Endothelial cell of umbilical vein (primary cell): ENCODE measurements around the gene ABCC10. TPM values are rescaled to one million over a fixed set of nuclear protein-coding genes. Genes with fewer than 3 reads are reported as not detected.
"Not testable (repeated sequence)": the region's sequence is repeated elsewhere in the genome, so short reads cannot be mapped to it uniquely, and the experiment has no call there.

Experiments used
- BruUV-seq: library from RNA; stranded (reverse); fragments of 400-500 nt; replicated peaks from 2 replicates; lab custom pipeline; 2021; lab: Mats Ljungman, UMichigan
- CTCF ChIA-PET: fragments of 300-600, 350-600 bp; sonication (Branson Sonifier 250); formaldehyde crosslinking; loops from one replicate; lab custom pipeline; 2021; ENCODE audit warnings: antibody characterized with exemption, inconsistent platforms; lab: Charles Lee
- POLR2A ChIA-PET: fragments of 300-600, 350-600 bp; sonication (Branson Sonifier 250); formaldehyde crosslinking; loops from one replicate; lab custom pipeline; 2021; ENCODE audit warnings: antibody characterized with exemption, inconsistent platforms; lab: Charles Lee
- DNase-seq: peaks from one replicate; pipeline ENCODE4 v3.0.0-alpha.2; 2011; ENCODE audit warnings: low read depth, low spot score
- FAIRE-seq: peaks from 2 replicates; lab custom pipeline; 2011; peaks lifted over from hg19 to GRCh38; lab: Jason Lieb, UNC
- H2AFZ ChIP-seq: 2 replicates; pipeline ENCODE4 v1.6.0; 2012; ENCODE audit warnings: low read depth, low read length, control low read depth, inconsistent platforms
- H3K27ac ChIP-seq: 2 replicates; pipeline ENCODE4 v1.5.1; 2011; ENCODE audit warnings: low read depth, mild to moderate bottlenecking, control low read depth, low read length, moderate library complexity; ENCODE audit not compliant: insufficient read depth
- H3K27me3 ChIP-seq, 2 experiments: 2 replicates each; pipeline versions ENCODE4 v1.6.0 to v1.6.1; 2011; ENCODE audit warnings: low read length in 2 of 2, mixed read lengths in 1 of 2; ENCODE audit not compliant: control insufficient read depth in 2 of 2, insufficient read depth in 2 of 2
- H3K36me3 ChIP-seq, 2 experiments: 2 replicates in 1 of 2; 3 replicates in 1 of 2; pipeline ENCODE4 v1.5.1; 2011; ENCODE audit warnings: low read length in 2 of 2, mild to moderate bottlenecking in 1 of 2, moderate library complexity in 1 of 2; ENCODE audit not compliant: control insufficient read depth in 2 of 2, insufficient read depth in 2 of 2; ENCODE audit errors: extremely low read depth in 1 of 2
- H3K4me1 ChIP-seq: 3 replicates; pipeline ENCODE4 v1.5.1; 2011; ENCODE audit warnings: mild to moderate bottlenecking, low read length; ENCODE audit not compliant: control insufficient read depth, insufficient read depth; ENCODE audit errors: extremely low read depth
- H3K4me2 ChIP-seq: 2 replicates; pipeline ENCODE4 v1.6.1; 2011; ENCODE audit warnings: low read length, control low read depth, mixed read lengths; ENCODE audit not compliant: insufficient read depth
- H3K4me3 ChIP-seq, 3 experiments: fragments of 200-600 bp in 1 of 3; sonication (generic), shearing (Covaris generic) in 1 of 3; replicated peaks in 1 of 3; 2 replicates each; pipeline ENCODE4 v1.5.1; 2011 to 2016; ENCODE audit warnings: control low read depth in 3 of 3, low read length in 3 of 3, mild to moderate bottlenecking in 2 of 3, inconsistent platforms in 1 of 3, low read depth in 1 of 3, moderate library complexity in 1 of 3; ENCODE audit not compliant: insufficient read depth in 1 of 3
- H3K79me2 ChIP-seq: 2 replicates; pipeline ENCODE4 v1.6.0; 2012; ENCODE audit warnings: low read length, inconsistent platforms; ENCODE audit not compliant: control insufficient read depth, insufficient read depth
- H3K9ac ChIP-seq: replicated peaks from 2 replicates; pipeline ENCODE3; 2011; ENCODE audit warnings: low read length, control low read depth; ENCODE audit not compliant: insufficient read depth; ENCODE audit errors: extremely low read depth
- H3K9me1 ChIP-seq: replicated peaks from 3 replicates; pipeline ENCODE4 v1.6.0; 2011; ENCODE audit warnings: mild to moderate bottlenecking, low read length; ENCODE audit not compliant: control insufficient read depth, insufficient read depth; ENCODE audit errors: extremely low read depth
- H3K9me3 ChIP-seq: replicated peaks from 2 replicates; pipeline ENCODE4 v1.5.1; 2012; ENCODE audit warnings: low read length, inconsistent platforms; ENCODE audit not compliant: control insufficient read depth, insufficient read depth
- H4K20me1 ChIP-seq: replicated peaks from 2 replicates; pipeline ENCODE3; 2011; ENCODE audit warnings: mild to moderate bottlenecking, low read length; ENCODE audit not compliant: control insufficient read depth, insufficient read depth; ENCODE audit errors: extremely low read depth
- EZH2 ChIP-seq: IDR thresholded peaks from 2 replicates; pipeline ENCODE4 v1.6.1; 2012; ENCODE audit warnings: borderline replicate concordance, low read depth, mild to moderate bottlenecking, moderate library complexity, low read length, inconsistent platforms; ENCODE audit not compliant: severe bottlenecking
- FOS ChIP-seq: IDR thresholded peaks from 2 replicates; pipeline ENCODE4 v1.6.1; 2011; ENCODE audit warnings: mild to moderate bottlenecking, low read length, moderate library complexity, borderline replicate concordance; ENCODE audit not compliant: insufficient read depth
- GATA2 ChIP-seq: IDR thresholded peaks from 2 replicates; pipeline ENCODE4 v1.7.0; 2011; ENCODE audit warnings: low read depth, mild to moderate bottlenecking, moderate library complexity, mixed read lengths, low read length; ENCODE audit not compliant: insufficient read length, insufficient read depth
- JUN ChIP-seq: IDR thresholded peaks from 2 replicates; pipeline ENCODE4 v1.6.1; 2011; ENCODE audit warnings: borderline replicate concordance, low read depth; ENCODE audit not compliant: insufficient read length, insufficient read depth
- MAX ChIP-seq: IDR thresholded peaks from 2 replicates; pipeline ENCODE4 v1.6.1; 2011; ENCODE audit not compliant: insufficient read depth, insufficient read length
- MYC ChIP-seq: IDR thresholded peaks from one replicate; pipeline ENCODE4 v1.6.1; 2011; ENCODE audit warnings: mild to moderate bottlenecking, low read depth, low read length
- POLR2A ChIP-seq: IDR thresholded peaks from 2 replicates; pipeline ENCODE4 v1.6.1; 2012; ENCODE audit warnings: low read depth, mild to moderate bottlenecking, control low read depth, low read length
- POLR2AphosphoS5 ChIP-seq: IDR thresholded peaks from 2 replicates; pipeline ENCODE4 v1.6.1; 2012; ENCODE audit warnings: low read depth, mild to moderate bottlenecking, control low read depth, low read length, moderate library complexity; ENCODE audit not compliant: insufficient read depth
- dilution Hi-C: fragments of 300-500 bp; cut with MboI; formaldehyde crosslinking; loops from one replicate; pipeline ENCODE4 v1.15.0; 2019; ENCODE audit warnings: low sequenced_read_pairs; ENCODE audit not compliant: extremely low pct_ligation_motif_present
- intact Hi-C: fragments of 100-400 bp; cut with micrococcal nuclease; formaldehyde crosslinking; loops from one replicate; pipeline ENCODE4 v1.10.0; 2022
- polyA plus RNA-seq, 4 experiments: library from polyadenylated mRNA; depleted of rRNA in 3 of 4; stranded (reverse) in 3 of 4; unstranded in 1 of 4; fragments of >200 nt; gene quantifications; 2 replicates each; pipeline versions ENCODE4 v1.2.1 to v1.2.3, GENCODE V29; 2011 to 2012; ENCODE audit warnings: missing spikeins in 1 of 4
- total RNA-seq: library from RNA; stranded (reverse); gene quantifications from 2 replicates; pipeline ENCODE4 v1.2.3, GENCODE V29; 2021
- TF ChIP-seq, protein P1 (sequence below), 2 donors: IDR thresholded peaks; 1 replicate in 1 of 2; 2 replicates in 1 of 2; pipeline ENCODE4 v1.5.1; 2011; ENCODE audit warnings: low read length in 2 of 2, mild to moderate bottlenecking in 2 of 2, moderate library complexity in 2 of 2, control low read depth in 1 of 2, inconsistent platforms in 1 of 2, low read depth in 1 of 2; ENCODE audit not compliant: insufficient read depth in 1 of 2; ENCODE audit errors: extremely low read depth in 1 of 2

The ABCC10 gene
- total and polyA plus RNA-seq, 2 donors (not counting 3 experiments of a cell fraction or from before 2014, with no cell fraction given), result 29.2 to 37.9 TPM

DNA sequence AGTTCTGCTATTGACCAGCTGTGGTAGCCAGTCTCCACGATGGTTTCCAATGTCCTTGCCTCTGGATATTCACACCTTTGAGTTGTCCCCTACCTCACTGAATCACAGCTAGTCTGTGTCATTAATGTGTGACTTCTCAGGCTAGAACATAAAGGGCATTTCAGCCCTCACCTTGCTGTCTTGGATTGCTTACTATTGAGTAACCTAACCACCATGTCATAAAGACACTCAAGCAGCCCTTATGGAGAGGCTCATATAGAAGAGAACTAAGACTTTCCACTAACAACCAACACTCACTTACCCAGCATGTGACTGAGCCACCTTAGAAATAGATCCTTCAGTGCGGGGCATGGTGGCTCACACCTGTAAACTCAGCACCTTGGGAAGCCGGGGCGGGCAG, 19.1 kb upstream of the ABCC10 start:
- dilution Hi-C loops (no loop called here), intact Hi-C loops (no loop called here)
- DNase-seq (no peak), FAIRE-seq (no peak)
- Histone ChIP-seq H3K27me3 (peaks cover 5 to 12% of the 10 kb centered on the region in 2 experiments), H3K9ac (no peak overlapping the region), H3K4me2 (no peak overlapping the region), H3K9me1 (no peaks in the 10 kb centered on the region), H3K79me2 (no peaks in the 10 kb centered on the region), H4K20me1 (no peaks in the 10 kb centered on the region), H3K36me3 (no peaks in the 10 kb centered on the region), H3K9me3 (no peaks in the 10 kb centered on the region), H3K4me3 (no peak overlapping the region), H3K27ac (no peak overlapping the region), H2AFZ (no peak overlapping the region), H3K4me1 (no peaks in the 10 kb centered on the region)
- TF ChIP-seq EZH2 (no peak), JUN (no peak), MYC (no peak), MAX (no peak), POLR2AphosphoS5 (no peak), GATA2 (no peak), FOS (no peak), POLR2A (no peak)
- TF ChIP-seq, protein P1, sequence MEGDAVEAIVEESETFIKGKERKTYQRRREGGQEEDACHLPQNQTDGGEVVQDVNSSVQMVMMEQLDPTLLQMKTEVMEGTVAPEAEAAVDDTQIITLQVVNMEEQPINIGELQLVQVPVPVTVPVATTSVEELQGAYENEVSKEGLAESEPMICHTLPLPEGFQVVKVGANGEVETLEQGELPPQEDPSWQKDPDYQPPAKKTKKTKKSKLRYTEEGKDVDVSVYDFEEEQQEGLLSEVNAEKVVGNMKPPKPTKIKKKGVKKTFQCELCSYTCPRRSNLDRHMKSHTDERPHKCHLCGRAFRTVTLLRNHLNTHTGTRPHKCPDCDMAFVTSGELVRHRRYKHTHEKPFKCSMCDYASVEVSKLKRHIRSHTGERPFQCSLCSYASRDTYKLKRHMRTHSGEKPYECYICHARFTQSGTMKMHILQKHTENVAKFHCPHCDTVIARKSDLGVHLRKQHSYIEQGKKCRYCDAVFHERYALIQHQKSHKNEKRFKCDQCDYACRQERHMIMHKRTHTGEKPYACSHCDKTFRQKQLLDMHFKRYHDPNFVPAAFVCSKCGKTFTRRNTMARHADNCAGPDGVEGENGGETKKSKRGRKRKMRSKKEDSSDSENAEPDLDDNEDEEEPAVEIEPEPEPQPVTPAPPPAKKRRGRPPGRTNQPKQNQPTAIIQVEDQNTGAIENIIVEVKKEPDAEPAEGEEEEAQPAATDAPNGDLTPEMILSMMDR (IDR thresholded peaks at IDR 0.05; ENCODE audit: extremely low read depth in 1 of 2, insufficient read depth in 1 of 2, low read depth in 1 of 2, low read length in 2 of 2), result no peak
- CTCF ChIA-PET, result interaction anchor here (0.7 kb wide), 1 partner anchor 11 kb away, joined by 3 read pairs; no protein-coding TSS in a partner anchor
- BruUV-seq, result no TSS peak
- POLR2A ChIA-PET, result no interaction called here

- H3K9me3 ChIP-seq, H3K79me2 ChIP-seq, FAIRE-seq, H3K36me3 ChIP-seq, H3K27ac ChIP-seq, DNase-seq, BruUV-seq, H3K4me2 ChIP-seq, H2AFZ ChIP-seq, CTCF ChIA-PET, H3K9me1 ChIP-seq, H3K9ac ChIP-seq, intact Hi-C loops, H3K4me3 ChIP-seq, H4K20me1 ChIP-seq, dilution Hi-C loops, POLR2A ChIA-PET, H3K27me3 ChIP-seq, H3K4me1 ChIP-seq: not testable (repeated sequence)
These were observed 16.6 kb upstream of the ABCC10 start for GRCh38 chr6:43410776-43411175.
